Stomach (tissue), 4 donors: ENCODE data around the gene MAN1B1.

Experiments used
- EP300 ChIP-seq: sonication (generic); formaldehyde crosslinking; IDR thresholded peaks from one replicate; pipeline ENCODE4 v1.6.1; 2017; ENCODE audit warnings: antibody characterized with exemption
- POLR2A ChIP-seq, 4 donors: fragments of 450-650 bp; IDR thresholded peaks; one replicate each; pipeline ENCODE4 v1.6.1; 2016; ENCODE audit warnings: antibody characterized with exemption in 4 of 4, control low read depth in 2 of 4, mild to moderate bottlenecking in 1 of 4, moderate library complexity in 1 of 4
- TF ChIP-seq, protein P1 (sequence below), 7 experiments: fragments of 450-650 bp in 4 of 7; fragments of 200-600 bp in 3 of 7; sonication (generic) in 3 of 7; IDR thresholded peaks; one replicate each; pipeline ENCODE4 v1.5.1; 2016 to 2019; ENCODE audit warnings: antibody characterized with exemption in 7 of 7, control low read depth in 2 of 7, mild to moderate bottlenecking in 1 of 7

GRCh38 chr9:137157618-137158415 is 71.0 kb downstream of the MAN1B1 start:
- TF ChIP-seq POLR2A (IDR thresholded peaks at IDR 0.05) (no peak), EP300 (no peak)
- TF ChIP-seq, protein P1, sequence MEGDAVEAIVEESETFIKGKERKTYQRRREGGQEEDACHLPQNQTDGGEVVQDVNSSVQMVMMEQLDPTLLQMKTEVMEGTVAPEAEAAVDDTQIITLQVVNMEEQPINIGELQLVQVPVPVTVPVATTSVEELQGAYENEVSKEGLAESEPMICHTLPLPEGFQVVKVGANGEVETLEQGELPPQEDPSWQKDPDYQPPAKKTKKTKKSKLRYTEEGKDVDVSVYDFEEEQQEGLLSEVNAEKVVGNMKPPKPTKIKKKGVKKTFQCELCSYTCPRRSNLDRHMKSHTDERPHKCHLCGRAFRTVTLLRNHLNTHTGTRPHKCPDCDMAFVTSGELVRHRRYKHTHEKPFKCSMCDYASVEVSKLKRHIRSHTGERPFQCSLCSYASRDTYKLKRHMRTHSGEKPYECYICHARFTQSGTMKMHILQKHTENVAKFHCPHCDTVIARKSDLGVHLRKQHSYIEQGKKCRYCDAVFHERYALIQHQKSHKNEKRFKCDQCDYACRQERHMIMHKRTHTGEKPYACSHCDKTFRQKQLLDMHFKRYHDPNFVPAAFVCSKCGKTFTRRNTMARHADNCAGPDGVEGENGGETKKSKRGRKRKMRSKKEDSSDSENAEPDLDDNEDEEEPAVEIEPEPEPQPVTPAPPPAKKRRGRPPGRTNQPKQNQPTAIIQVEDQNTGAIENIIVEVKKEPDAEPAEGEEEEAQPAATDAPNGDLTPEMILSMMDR (IDR thresholded peaks at IDR 0.05) = no peak
